MM.1S (cell line): Measurements from ENCODE around the gene HOXC6.

Source experiments
- CTCF ChIP-seq: fragments of 300-600 bp; sonication (generic); IDR thresholded peaks from 2 replicates; pipeline ENCODE4 v1.5.1; 2016; ENCODE audit warnings: antibody characterized with exemption, low read length, mixed read lengths
- EZH2 ChIP-seq: fragments of 300-600 bp; sonication (generic); optimal IDR thresholded peaks from 2 replicates; pipeline ENCODE3; 2017; ENCODE audit warnings: low read depth, mild to moderate bottlenecking, antibody characterized with exemption, low read length, mixed read lengths

- no peak for TF ChIP-seq CTCF
- no peak for TF ChIP-seq EZH2
These were observed 7.5 kb downstream of the HOXC6 start for GRCh38 chr12:54035568-54036264.
